ENCODE results near the gene MIS18A.

Gene MIS18A

DNA sequence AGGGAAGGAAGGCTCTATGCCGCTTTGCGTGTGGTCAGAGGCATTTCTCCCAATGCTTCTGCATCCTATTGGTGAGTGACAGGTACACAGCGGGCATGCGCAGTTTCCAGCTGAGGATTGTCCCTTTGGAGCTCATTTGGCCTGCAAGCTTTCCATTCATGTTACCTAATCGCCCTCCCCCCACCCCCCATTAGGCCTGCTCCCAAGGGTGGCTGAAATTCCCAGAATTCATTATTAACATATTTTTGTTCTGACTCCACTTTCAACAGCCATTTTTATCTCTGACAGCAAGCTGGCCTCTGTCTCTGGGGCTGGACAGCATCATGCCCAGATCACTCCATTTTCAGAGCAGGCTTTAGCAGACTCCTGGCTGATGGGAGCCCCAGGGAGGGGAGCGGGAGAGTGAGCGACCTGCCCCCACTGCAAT, 25.6 kb downstream of the MIS18A start:
- DNase-seq (ENCODE audit: low read depth, low spot score): peak; percentile 54

DNA sequence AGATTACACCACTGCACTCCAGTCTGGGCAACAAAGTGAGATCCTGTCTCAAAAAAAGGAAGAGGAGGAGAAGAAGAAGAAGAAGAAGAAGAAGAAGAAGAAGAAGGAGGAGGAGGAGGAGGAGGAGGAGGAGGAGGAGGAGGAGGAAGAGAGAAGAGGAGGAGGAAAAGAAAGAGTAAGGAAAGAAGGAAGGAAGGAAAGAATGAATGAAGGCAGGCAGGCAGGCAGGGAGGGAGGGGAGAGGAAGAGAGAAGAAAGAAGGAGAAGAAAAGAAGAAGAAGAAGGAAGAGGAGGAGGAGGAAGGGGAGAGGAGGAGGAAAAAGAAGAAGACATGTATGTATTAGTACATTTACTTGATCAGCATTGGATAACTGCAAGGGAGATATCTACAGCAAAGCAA, 26.7 kb downstream of the MIS18A start:
- DNase-seq (ENCODE audit: low read depth, low spot score): no peak

DNA sequence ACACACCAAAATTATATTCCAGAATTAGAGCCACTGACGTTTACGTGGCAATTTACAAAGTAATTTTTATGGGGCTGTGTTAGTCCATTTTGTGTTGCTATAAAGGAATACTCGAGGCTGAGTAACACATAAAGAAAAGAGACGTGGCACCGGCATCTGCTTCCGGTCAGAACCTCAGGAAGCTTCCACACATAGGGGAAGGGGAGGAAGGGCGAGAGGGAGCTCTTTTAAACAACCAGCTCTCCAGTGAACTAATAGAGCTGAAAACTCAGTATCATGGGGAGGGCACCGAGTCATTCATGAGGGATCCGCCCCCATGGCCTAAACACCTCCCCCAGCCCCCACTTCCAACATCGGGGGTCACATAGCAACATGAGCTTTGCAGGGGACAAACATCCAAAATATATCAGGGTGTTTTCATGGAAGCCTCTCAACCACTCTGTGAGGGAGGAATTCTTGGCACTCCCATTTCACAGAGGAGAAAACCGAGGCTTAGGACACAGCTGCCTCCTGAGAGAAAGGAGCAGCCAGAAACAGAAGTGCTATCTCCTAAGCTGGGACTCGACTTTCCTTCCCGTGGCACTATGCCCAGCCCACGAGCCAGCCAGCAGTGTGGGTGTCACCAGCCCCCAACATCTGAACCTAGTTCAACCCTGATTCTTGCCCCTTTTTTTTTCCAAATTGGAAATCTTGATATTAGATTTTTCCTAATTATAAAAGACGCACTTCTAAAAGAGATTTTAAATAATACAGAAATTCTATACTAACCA, 29.2 kb downstream of the MIS18A start:
- no peak for DNase-seq (ENCODE audit: low read depth, low spot score)

DNA sequence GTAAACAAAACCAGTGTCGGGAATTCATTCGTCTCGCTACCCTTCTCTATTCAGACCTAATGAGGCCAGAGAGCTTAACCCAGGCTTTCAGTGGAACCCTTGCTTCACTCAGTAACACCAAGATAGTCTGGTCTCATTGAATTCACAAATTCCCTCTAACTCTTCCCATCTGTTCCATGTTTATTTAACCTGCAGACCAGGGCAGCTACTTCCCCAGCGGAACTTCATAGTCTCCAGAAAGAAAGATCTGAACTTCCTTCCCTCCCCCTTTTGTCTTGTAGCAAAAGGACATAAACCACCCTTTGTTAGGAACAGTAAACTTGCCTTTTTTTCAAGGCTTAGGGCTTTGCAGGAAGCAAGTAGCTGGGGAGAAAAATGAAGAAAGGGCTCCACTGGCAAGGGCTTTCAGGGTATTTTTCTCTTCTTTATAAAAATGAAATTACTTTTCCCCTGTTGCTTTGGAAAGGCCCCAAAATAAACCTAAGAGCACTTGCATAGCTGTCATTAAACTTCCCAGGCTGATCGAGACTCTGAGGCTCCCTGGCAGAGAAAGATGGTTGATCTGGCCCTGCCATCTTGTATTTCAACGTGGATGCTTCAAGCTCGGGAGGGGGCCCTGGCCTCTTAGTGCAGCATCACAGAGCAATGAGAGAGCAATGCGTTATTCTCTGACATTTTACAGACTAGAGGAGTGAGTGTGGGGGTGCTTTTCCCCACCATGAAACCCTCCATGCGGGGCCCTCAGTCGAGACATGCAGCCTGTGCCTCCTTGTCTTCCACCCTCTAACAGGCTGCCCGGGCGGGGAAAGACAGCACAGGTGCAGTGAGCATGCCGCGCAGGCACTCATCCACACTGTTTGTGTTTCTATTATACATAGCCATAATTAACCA, 30.0 kb downstream of the MIS18A start:
- no peak for DNase-seq (ENCODE audit: low read depth, low spot score)

DNA sequence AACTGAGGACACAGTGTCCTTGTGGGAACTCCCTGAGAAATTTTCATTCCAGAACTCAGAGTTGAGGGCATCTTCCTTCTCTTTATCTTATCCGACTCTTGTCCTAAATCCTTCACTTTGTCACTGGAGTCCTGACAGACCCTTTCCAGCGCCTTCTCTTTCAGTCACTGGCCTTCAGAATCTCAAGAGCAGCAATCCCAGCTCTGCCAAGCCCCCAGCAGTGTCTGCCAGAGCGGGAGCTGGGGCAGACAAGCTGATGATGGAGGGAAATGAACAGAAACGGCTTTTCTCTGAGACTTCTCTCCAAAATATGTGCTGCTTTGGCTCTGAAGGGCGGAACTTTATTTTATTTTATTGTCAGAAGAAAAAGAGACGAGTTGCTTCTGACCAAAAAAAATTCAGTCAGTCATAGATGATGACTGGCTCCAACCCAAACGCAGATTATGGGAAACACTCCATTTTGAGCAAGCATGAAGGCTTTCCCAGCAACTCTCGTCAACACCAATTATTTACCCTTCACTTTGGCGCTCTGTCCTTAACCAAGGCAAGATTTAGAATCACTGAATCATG, 32.2 kb downstream of the MIS18A start:
- no peak for DNase-seq (ENCODE audit: low read depth, low spot score)

DNA sequence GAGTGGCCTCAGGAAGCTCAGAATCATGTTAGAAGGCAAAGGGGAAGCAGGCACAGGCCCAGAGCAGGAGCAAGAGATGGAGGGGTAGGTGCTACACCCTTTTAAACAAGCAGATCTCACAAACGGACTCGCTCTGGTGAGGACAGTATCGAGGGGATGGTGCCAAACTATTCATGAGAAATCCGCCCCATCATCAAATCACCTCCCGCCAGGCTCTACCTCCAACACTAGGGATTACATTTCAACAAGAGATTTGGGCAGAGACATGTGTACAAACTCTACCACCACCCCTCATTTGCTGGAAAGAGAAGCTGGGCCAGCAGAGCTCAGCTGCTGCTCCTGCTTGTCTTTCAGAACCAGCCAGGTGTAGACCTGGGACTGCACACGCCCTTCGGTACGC, 32.9 kb downstream of the MIS18A start:
- DNase-seq (ENCODE audit: low read depth, low spot score): no peak

DNA sequence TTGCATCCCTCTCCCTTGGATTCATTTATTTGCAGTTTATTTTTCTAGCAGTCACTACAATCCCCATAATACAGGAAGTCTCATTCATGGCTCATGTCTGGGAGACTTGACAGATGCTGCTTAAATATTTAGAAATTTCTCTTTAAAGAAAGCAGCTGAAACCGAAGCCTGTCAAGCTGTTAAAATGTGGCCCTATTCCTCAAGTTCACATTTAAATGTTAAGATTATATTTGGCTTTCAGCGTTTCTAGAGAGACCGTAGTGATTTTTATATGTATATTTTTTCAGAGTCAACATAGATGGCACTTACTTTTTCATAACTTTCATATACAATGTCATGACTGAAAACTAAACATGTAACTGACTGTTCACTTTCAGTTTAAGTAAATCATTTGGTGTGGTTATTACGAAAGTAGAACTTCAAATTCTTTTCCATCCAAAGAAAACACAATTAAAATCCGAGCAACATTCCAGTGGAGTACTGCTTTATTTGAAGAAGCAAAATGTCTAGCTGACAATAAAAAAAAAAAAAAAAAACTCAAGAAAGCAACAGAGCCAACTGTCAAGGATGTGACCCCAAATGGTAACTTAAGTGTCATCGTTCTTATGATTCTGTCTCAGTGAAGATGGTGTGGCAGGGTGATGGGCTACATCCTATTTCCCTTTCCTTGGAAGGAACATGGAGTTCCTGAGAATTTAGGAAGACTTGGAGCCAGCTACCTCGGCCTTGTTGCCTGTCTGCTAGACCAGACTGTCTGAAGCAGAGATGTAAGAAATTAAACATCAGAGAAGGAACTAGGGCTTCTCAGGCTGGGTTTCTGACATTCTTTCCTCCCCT, 37.8 kb downstream of the MIS18A start:
- DNase-seq (ENCODE audit: low read depth, low spot score): peak; percentile 50

DNA sequence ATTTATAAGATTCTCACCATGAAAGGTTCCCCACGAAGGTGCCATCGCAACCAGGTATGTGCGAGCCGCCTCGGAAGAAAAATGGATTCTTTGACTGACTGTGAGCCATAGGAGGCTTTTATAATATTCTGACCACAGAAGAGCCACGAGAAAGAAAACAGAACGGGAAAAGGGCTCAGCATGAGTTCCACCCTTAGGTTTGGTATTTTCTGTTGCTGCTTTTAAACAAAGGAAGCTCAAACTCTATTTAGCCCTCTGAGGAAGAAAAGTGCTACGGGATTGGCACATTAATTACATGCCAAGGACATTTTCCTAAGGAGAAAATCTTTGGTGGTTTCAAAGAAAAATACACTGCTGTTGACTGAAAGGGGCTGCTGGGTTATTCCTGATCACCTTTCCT, 39.3 kb downstream of the MIS18A start:
- peak; percentile 52 for DNase-seq (ENCODE audit: low read depth, low spot score)

DNA sequence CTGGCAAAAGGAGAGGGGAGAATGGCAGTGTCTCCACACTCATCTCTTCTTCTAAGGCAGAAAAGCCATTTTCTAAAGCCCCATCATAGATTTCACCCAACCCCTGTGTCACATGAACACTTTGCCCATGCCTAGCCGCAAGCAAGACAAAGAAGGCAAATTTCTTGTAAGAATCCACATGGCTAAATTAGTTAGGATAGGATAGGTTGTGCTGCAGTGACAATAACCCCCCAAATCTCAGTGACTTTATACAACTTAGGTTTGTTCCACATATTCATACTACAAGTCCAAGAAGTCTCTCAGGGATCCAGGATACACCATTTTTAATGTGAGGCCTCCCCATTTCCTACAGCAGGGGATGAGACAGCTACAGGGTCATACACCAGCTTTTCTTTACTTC, 40.8 kb downstream of the MIS18A start:
- DNase-seq (ENCODE audit: low read depth, low spot score): no peak

DNA sequence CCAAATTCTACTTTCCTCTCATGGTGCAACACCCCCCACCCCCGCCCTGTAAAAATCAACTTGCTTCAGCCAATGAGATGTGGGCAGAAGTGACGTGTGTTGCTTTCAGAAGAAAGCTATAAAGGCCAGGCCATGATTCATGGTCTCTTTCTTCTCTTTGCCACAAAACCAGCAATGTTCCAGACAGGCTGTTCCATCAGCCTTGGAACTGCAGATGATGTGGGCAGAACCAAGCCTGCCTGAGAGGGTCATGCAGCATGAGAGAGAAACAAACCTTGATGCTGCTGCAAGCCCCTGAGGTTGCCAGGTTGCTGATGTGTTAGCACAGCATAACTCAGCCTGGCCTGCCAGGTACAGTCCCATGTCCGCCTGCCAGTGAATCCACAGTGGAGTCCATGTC, 41.8 kb downstream of the MIS18A start:
- DNase-seq (ENCODE audit: low read depth, low spot score): peak; percentile 62

DNA sequence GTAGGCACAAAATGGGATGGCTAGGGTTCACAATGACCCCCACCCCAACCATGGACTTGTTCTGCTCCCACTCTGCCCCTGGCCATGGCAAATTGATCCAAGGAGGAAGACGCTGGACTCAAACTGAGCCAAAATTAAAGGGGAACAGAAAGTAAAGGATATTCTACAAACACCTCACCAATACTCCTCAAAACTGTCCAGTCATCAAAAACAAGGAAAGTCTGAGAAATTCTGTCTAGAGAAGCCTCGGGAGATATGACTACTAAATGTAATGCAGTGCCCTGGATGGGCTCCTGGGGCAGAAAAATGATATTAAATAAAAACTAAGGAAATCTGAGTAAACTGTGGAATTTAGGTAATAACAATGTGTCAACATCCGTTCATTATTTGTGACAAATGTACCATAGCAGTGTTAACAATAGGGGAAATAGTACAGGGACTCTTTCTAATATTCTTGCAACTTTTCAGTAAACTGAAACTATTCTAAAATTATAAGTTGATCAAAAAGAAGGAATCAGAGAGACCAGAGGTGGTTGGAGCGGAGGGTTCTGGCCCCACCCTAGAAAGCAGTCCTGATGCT, 45.0 kb downstream of the MIS18A start:
- no peak for DNase-seq (ENCODE audit: low read depth, low spot score)

DNA sequence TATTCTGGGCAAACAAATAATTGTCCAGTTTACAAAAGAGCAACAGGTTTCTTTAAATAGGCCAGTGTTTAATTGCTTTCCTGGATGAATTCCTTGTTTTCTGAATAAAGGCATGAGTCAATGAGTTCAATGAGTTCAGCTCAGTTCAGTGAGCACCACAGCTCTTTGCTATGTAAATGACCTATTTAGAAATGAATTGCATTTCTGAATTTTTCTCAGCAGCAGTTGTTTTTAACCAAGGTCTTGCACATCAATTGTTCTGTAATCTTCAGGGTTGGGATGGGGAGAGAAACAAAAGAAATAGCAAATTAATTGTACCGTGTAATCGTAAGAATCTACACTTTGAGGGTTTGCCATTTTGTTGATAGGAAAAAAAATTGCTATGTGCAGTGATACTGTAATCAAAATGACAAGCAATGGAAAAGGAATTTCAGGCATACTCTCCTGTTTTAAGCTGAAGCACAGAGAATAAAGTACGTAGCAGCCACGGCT, 45.7 kb downstream of the MIS18A start:
- peak; percentile 66 for DNase-seq (ENCODE audit: low read depth, low spot score)

DNA sequence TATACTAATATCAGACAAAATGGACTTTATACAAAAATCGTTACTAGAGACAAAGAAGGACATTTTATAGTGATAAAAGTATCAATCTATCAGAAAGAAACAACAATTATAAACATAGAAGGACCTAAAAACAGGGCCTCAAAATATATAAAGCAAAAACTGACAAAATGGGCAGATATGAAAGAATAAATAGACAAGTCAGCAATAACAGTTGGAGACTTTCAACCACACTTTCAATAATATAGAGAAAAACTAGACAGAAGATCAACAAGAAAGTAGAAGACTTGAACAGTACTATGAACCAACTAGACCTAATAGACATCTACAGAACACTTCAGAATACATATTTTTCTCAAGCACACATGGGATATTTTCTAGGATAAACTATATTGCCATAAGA, 52.4 kb downstream of the MIS18A start:
- DNase-seq (ENCODE audit: low read depth, low spot score): no peak
